ENCODE results near the gene SNAI1.

Gene SNAI1

DNA sequence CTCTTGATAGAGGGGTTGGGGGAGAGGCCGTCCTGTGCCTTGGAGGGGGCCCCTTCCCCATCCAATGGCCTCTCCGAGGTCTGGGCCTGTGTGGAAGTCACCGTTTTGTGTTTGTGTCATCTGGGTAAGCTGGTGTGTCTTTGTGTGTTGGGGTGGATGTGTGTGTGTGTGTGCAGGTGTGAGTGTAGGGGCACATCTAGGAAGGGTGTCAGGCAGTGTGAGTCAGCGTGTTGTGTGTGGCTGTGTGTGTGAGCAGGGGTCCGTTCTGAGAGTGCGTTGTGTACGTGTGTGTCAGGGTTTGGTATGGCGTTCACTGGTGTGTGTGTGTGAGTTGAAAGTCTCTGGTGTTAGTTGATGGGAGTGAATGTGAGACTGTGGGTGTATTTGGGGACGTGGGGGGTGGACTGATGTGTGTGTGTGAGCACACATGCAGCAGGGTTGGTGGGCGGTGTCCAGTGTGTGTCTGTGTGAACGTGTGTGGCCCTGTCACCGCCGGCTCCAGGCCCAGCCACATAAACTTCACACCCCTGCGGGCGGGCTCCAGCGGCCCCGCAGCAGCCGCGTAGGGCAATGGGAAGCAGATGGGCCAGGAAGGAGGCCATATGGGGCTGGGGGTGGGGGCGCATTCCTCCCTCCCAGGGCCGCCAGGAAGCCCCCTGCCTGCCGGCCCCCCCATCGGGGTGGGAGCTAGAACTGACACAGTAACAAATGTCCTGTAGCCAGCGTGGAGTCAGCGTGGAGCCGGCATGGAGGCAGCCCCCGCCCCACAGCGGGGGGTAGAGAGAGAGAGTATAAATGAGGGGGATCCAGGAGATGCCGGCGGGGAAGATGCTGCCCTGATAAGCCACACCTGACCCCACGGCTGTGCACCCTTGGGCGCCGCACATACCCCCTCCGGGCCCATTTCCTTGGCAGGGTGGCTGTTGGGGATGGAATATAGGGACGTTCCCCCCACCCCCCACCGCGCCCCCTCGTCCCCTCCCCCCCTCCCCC lies 32.1 kb downstream of the SNAI1 start:
- no peak for DNase-seq

DNA sequence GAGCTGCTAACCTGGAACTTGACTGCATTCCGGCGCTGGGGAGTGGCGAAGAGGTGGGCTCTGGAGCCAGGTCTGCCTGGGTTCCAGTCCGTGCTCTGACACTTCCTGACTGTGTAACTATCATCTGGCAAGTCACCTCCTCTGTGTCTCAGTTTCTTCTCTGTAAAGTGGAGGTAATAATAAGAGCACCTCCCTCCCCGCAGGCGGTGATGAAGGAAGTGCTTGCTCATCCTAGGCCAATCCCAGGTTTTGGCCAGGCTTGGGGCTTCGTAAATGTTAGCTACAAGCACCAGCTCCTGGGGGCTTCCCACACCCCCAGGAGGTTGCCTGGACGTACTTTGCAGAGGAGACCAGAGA lies 32.8 kb downstream of the SNAI1 start:
- DNase-seq, result no peak

DNA sequence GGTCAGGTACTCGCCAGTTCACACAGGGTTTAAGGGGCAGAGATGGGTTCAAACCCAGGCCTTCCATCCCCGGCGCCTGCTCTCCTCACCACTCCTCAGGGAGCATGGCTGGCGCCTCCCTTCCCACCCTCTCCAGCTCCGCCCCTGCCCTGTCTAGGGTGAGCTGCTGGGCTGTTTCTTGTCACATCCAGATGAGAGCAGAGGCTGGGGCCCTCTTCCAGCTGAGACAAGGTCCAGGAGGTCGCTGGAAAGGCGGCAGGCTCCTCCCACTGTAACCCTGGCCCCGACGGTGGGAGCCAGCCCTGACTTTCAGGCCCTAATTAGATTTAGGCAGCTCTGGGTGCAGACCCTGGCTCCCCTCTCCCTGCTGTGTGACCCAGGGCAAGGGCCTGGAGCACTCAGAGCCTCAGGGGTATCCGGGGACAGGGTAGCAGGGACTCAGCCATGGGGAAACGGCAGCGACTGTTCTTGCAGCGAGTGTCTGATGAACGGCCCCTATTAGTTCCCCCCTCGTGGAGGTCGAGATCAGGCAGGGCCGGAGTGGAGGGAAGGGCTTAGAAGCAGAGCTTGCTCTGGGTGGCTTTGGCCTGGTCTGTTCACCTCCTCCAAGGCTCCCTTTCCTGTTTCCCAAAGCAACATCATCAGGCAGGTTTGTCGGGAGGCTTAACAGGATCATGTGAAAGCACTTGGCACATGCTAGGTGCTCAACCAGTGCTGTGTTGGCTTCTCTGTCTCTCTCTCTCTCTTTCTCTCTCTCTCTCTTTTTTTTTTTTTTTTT lies 33.4 kb downstream of the SNAI1 start:
- no peak for DNase-seq

DNA sequence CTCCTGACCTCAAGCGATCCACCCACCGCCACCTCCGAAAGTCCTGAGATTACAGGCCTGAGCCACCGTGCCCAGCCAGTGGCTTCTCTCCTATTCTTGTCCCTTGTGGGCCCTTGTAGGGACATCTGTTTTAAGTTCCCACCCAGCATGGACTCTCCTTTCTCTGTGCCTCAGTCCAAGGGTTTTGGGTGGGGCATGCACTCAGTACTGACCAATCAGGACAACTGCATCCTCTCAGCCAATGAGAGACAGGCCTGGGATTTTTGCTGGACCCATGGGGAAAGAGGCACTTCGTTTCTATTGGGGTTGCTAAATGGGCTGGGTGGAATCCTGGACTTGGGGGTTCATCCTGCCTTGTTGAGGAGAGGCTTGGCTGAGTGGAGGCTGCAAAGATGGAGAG lies 34.4 kb downstream of the SNAI1 start:
- no peak for DNase-seq

DNA sequence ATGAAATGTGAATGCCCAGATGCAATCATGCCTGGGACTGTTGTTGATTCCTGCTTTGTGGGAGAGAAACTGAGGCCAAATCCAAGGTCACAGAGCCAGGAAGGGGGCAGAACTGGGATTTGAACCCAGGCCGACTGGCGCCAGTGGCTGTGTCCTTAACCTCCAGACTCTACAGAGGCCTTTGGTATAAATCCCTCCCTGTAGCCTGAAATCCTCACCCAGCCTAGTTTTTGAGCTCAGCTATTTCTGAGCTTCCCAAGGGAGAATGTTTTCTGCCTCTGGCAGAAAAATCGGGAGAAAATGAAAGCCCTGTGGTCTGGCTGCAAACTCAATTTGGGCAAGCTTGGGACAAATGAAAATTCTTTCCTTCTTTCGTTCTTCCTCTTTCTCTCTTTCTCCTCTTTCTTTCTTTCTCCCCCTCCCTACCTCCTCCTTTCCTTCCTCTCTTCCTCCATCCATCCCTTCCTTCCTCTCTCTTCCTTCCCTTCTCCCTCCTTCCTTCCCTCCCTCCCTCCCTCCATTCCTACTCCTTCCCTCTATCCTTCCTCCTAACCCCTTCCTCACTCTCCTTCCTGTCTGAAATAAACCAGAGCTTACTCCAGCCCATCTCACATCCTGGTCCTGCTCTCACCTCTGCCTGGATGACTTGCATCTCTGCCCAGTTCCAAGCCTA lies 34.9 kb downstream of the SNAI1 start:
- DNase-seq, result no peak

DNA sequence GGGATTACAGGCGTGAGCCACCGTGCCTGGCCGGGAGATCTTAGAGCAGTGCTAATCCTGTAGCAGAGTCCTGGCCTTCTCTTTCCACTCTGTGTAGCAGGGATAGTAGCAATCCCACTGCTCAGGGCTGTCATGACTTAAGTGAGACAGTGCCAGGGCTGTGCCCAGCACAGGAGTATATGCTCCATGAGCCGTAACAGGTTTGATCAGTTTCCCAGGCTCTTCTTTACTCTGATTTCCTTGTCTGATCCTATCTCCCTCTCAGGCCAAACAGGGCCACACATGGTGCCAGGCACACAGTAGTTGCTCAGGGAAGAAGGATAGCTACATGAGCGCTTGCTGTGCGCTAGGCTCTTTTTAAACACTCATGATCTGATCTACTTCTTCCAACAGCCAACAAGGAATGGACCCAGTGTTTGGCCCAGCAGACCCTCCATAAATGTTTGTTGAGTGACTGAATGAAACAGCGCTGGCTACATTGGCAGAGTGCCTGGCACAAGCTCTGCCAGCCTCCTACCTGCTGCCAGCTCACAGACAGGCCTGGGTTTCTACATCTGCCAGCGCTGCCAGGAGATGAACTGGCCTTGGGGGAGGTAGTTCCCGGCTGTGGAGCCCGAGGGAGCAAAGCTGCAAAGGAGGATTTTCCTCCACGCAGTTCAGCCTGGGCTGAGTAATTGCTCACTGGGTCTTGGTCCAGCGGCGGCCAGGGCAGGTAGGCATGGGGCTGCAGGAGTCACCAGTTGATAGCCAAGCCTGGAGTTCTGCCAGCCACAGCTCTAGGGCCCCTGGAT lies 36.9 kb downstream of the SNAI1 start:
- no peak for DNase-seq

DNA sequence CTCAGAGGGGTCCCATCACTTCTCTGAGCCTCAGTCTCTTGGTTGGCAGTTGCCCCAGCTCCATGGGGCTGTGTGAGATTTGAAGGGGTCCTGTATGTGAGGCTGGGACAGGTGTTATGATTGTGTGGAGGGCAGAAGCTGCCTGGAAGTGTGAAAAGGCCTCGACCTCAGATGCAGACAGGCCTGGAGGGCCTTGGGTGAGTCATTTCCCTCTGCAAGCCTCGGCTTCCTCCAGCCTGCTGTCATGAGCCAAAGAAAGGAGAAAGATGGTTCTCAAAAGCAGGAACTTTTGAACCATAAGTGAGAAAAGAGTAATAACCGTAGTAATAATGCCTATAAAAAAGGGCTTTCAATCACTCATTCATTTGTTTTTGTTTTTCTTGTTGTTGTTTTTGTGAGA lies 37.5 kb downstream of the SNAI1 start:
- DNase-seq, result no peak

DNA sequence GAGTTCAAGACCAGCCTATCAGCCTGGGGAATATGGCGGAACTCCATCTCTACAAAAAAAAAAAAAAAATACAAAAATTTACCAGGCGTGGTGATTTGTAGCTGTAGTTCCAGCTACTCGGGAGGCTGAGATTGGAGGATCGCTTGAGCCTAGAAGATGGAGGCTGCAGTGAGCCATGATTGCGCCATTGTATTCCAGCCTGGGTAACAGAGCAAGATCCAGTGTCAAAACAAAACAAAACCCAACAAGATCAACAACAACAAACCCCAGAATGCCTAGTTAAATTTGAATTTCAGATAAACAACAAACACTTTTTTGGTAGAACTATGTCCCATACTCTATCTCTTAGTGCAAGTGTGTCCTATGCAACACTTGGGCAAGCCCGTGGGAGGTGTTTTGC lies 39.9 kb downstream of the SNAI1 start:
- DNase-seq, result no peak

DNA sequence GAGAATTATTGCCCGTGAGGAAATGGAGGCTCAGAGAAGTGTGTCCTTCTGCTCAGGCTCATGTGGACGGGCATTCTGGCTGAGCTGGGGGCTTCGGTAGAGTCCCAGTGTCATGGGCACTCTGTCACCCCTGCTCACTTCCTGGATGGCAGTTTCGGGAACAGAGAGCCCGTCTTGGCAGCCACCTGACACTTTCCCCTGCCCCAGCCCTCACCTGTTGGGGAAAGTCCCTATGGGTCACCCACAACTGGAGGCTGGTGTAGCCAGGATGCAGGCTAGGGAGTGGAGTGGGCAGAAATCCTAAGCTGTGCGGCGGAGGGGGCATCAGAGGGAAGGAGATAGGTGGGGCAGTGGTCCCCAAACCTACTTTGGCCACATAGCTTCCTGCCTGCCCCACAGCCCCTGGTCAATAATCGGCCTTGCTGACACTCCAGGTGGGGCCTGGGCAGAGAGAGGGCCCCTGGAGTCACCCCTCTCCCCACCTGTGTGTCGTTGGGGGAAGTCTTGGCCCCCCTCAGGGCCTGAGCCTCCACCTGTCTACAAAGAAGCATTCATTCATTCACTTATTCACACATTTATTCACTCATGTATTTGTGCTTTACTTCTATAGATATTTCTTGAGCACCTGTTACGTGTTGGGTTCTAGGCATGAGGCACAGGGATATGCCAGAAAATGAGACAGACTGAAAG lies 40.5 kb downstream of the SNAI1 start:
- no peak for DNase-seq

DNA sequence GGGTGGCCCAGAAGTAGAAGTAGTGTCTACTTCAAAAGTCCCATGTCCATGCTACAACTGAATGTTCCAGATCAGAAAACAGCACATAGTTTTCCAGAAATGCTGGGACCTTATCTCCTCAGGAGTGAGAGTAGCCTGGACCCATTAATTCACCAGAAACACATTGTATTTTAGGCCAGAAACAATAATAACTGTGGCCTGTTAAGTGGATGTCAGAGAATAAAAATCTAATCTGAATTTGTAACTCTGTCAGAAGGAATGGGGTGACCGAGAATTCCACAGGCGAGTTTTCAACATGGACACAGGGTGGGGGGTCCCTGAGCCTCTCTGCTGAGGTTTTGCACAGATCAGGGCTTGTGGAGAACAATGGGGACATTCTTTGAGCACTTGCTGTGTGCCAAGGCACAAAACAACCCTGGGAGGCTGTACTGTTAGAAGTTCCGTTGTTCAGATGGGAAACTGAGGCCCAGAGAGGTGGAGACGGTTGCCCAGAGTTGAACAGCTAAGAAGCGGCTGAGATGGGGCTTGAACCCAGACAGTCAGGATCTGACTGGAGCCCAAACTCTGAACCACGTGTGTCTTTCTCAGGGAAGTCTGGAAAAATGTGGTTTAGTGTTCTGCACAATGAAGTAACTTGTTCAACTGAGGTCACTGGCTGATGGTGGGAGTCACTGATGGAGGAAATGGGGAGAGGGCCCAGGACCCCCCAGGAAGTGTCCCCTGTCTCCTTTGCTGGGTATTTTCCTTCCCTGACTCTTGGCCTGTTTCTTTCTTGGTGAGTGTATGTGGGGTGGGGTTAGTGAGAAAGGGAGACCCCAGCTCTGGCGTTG lies 44.2 kb downstream of the SNAI1 start:
- DNase-seq, result no peak

DNA sequence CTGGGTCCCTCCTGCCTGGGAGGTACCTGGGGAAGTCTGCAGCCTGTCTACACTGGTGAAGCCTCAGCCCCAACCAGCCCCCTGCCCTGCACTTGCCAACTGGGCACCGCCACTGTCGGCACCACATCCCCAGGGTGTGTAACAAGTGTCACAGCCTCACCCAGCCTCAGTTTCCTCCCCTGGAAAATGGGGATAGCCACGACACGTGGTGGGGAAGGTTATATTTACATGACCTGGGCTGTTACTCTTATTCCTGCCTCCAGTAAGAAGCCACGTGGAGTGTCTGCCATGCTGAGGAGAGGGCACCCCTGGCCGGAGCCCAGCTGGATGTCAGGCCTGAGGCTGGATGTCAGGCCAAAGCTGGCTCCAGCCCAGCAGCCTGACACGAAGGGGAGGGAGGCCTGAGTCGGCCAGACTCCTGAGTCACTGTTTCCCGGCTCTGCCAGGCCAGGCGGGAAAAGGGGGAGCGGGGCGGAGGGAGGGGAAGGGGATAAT lies 44.9 kb downstream of the SNAI1 start:
- DNase-seq, result no peak

DNA sequence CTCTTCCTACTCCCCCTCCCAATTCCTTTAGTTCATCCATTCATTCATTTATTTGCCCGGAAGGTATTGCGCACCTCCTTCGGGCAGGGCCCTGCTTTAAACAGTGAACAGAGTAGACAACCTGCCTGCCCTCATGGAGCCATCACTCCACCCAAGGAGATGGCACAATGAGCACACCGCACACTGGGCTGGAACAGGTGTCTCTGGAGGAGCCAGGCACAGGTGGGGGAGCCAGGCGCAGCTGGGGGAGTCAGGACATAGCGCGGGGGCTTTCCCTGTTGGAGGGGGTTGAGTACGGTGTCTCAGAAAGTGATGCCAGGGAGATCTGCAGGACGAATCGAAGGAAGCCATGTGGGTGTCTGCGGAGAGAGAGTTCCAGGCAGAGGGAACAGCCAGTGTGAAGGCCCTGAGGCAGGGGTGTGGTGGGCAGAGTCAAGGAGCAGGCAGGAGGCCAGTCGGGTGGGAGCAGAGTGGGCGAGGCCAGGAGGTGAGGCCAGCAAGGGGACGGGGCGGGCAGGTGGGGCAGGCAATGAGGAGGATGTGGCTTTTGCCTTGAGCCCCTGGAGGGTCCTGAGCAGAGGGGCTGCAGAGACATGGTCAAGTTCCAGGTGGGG lies 46.4 kb downstream of the SNAI1 start:
- no peak for DNase-seq

DNA sequence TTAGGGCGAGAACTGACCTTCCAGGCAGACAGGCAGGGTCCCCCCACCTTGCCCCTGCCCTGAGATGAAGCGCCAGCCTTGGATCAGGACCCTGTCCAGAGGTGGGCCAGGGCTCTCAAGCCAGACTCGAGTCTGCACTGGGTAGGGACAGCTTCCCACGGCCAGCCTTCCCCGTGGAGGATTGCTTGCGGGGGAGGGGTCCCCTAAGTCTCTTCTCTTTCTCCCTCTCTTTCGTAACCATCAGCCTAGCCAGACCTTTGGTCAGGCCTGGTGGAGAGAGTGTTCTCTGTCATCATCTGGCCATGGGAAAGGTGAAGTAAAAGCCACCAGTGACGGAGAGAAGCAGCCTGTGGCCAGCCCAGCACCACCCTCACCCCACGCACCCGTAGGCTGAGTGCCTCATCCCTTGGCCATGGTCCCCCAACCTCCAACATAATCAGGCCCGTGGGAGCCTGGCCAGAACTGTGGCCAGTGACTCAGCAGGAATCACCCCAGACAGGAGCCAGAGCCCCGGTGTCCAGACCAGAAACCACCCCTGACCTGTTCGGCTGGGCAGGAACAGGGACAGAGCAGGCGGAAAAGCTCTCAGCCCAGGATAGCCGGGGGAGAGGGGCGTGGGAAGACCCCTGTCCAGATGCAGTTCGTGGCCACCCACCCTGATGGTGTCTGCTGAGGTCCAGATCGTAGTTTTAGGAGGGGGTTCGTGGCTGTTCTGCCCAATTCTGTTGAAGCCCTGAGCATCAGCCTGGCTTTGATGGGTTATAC lies 47.1 kb downstream of the SNAI1 start:
- no peak for DNase-seq

DNA sequence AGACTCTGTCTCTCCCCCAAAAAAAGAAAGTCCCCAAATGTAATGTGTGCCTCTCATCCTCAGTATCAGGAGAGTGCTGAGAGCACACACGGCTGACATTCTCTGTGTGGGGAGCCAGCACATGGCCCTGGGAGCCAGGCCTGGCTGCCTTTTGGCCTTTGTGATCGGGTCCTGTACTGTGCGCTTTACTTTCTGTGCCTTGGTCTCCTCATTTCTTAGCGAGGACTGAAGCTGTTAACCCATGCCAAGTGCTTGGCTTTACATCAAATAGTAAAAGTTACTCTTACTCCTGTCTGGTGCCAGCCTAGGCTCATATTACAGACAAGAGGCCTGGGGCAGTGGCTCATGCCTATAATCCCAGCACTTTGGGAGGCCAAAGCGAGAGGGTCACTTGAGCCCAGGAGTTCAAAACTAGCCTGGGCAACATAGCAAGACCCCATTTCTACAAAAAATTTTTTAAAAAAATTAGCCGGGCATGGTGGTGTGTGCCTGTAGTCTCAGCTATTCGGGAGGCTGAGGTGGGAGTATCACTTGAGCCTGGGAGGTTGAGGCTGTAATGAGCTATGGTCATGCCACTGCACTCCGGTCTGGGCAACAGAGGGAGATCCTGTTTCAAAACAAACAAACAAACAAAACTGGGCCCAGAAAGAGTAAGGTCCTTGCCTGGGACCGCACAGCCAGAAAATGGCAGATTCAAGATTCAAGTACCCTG lies 50.3 kb downstream of the SNAI1 start:
- no peak for DNase-seq

DNA sequence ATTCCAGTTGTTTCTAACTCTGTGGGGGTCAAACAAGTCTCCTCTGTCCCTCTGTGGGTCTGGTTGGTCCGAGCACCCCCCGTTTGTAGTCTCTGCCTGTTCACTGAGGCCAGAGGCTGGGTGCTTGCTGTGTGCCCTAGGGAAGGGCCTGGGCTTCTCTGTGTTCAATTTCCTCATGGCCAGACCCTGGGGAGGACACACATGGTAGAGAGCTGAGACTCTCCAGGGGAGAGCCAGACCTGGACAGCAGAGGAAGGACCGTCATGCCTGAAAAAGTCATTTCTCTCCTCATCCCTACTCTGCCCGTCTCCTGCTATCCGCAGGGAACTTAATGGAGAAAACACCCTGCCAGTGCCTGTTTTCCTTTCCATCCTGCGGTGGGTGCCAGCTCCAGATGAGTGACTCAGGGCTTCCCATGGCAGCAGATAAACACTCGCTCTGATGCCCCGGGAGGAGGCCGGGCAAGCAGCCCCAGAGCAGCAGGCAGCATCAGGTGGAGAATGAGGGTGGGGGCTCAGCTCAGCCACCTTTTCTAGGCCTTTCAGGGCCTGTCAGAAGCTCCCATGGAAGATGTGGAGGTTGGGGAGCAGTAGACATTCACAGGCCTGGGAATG lies 51.9 kb downstream of the SNAI1 start:
- DNase-seq, result no peak

DNA sequence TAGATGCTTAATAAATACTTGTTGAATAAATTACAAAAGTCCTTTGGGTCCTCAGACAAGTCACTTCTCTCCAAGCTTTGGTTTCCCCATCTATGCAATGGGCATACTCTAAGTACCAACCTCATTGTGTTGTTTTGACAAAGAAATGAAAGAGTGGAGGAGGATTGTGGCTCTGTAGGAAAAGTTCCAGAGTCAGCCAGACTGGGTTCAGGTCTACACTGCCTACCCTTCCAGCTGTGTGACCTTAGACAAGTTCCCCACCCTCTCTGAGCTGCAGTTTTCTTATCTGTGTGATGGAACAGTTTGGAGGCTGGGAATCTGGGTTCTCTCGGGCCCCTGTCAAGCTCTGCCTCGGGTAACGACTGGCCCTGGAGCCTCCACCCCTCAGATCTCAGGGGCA lies 53.9 kb downstream of the SNAI1 start:
- no peak for DNase-seq

DNA sequence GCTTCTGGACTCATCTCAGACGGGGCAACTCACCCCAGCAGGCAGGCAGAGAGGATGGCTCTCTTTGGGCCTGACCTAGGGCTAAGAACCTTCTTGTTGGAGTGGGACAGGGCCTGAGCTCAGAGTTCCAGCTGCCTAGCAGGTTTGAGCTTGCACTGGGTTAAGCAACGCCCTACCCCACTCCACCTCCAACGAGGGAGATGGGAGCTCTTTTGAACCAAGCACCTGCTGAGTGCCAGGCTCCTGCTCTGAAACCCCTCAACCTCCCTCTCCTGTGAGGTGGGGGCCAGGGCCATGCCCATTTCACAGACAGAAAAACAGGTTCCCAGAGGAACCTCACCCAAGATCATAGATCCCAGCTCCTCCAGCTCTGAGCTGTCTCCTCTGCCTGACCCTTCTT lies 54.3 kb downstream of the SNAI1 start:
- DNase-seq, result no peak

DNA sequence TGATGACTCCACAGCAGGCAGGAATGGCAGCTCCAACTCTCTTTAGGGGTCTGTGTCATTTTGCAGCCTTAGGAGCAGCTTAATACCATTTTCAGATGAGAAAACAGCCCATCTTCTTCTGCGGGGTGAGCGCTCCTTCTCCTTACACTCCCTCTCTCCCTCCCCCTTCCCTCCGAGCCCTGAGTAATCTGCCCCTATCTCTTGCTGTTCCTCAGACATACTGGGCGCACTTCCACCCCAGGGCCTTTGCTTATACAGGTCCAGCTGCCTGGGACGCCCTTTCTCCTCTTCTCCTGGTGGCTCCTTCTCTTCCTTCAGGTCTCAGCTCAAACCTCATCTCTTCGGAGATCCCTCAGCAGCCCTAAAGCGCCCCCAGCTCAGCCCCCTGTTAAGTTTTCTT lies 54.8 kb downstream of the SNAI1 start:
- no peak for DNase-seq

DNA sequence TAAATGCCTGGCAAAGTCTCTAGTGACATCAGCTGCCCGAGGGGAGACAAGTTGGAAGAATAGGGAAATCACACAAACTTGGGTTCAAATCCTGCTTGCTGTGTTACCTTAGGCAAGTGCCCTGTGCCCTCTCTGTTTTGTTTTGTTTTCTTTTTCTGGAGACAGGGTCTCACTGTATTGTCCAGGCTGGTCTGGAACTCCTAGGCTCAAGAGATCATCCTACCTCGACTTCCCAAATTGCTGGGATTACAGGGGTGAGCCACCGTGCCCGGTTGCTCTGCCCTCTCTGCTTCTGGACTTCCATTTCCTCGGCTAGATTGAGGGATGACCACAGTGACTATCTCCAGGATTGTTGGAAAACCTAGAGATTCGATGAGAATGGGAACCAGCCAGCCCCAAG lies 55.4 kb downstream of the SNAI1 start:
- DNase-seq, result no peak
